ENCODE measurements around the gene RAB1B. TPM values are rescaled to one million over a fixed set of nuclear protein-coding genes. Genes with fewer than 3 reads are reported as not detected.
"Not testable (repeated sequence)": the region's sequence is repeated elsewhere in the genome, so short reads cannot be mapped to it uniquely, and the experiment has no call there.

RAB1B gene
- total RNA-seq, 1 donor from 2014 or later, result 77.8 TPM

DNA sequence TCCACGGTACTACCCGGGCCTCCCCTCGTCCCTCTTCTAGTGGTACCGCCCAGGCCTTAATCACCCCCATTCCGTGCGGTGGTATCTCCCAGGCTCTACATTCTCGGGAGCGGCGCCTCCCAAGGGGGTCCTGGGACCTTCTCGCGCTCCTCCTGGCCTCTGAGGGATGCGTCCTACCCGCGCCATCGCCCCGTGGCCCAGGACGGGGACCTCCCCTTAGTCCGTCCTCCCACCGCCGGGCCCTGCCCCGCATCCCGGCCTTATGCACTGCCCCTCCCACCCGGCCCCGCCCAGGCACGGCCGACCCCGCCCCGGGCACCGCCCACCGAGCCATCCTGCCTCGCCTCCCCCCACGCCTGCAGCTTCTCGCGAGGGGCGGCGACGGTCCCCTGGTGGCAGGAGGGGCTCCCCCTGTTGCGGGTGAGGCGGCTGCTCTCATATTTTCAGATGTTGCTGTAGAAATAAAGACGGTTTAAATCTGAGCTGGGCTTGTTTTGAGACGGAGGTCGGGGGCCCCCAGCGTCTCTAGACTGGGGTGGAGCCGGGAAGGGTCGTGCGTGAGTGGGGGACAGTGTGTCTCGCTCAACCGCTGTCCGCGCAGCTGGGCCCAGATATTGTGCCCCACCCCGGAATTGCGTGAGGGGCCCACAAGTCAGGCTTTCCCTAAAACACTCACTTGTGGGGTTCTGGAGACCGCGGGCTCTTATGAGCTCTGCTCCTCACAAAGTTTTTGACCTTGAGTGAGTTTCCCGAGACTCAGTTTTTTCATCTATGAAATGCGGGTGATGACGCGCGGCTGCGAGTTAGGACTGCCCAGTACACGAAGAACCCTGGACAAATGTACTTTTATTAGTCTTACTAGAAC, 828 bp upstream of the RAB1B start:
- peak; percentile 93 for DNase-seq

DNA sequence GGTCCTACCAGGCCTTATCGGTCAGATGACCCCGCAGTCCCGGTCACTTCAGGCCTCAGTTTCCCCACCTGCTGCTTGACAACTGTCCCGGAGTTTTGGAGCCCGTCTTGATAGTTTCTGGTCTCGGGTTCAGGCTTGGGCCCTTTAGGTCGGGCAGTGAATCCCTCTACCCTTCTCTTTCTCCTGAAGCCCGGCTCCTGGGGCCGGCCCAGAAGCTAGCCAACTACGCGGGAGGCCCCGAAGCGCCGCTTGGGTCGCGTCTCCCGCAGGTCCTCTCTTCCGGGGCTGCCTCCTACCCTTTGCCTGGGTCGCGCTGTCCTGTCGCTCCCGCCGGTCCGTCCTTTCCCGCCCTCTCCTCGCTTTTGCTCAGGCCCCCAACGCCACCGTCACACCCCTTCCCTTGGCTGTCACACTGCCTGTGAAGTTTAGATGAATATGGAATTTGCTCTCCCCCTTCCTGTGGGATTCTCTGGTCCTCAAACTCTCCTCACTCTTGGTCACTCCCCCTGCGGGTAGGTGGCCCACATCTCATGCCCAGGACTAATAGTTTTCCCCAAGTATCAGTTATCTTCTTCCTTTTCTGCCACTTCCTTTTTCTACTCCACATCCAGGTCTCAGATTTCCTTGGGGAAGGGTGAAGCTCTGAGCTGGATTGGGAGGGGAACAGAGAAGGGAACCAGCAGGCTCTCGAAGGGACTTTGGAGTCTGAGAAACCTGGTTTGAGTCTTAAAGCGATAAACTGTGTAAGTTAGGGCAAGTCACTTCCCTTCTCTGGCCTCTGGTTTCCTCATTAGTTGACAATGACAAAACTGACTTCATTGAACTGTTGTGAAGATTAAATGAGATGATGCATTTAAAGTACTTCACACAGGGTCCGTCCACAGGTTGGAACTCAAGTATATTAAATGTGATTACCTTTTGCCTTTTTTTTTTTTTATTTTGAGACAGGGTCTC, 790 bp downstream of the RAB1B start:
- DNase-seq, result peak; percentile 43

DNA sequence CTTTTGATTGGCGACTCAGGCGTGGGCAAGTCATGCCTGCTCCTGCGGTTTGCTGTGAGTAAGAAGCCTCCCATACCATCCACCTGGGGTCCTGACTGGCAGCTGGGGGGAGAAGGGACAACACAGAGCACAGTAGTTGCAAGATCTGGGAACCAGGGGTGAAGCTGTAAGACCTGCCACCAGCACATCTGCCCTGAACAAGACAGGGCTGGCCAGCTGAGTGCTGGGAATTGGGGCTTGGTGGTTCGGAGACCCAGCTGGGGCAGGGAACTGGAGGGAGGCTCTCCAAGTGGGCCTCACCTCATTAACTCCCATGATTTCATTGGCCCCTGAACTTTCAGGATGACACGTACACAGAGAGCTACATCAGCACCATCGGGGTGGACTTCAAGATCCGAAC, 3.4 kb downstream of the RAB1B start:
- DNase-seq, result no peak

DNA sequence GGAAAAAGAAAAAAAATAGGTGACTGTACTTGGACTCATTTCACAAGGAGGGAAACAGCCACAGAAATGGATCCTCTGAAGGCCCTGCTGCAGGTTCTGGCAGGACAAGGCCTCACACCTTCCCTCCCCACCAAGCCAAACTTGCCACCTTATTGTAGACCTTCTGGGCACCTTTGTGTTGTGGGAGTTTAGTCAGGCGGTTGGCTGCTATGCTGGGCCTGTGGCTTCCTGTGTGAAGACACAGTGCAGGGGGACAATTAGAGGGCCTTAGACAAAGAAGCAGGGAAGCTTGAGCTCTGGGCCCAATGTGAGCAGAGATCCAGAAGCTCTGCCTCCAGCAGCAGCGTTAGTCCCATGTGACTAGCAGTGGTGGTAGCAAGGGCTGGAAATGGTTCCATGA, 4.2 kb downstream of the RAB1B start:
- no peak for DNase-seq

DNA sequence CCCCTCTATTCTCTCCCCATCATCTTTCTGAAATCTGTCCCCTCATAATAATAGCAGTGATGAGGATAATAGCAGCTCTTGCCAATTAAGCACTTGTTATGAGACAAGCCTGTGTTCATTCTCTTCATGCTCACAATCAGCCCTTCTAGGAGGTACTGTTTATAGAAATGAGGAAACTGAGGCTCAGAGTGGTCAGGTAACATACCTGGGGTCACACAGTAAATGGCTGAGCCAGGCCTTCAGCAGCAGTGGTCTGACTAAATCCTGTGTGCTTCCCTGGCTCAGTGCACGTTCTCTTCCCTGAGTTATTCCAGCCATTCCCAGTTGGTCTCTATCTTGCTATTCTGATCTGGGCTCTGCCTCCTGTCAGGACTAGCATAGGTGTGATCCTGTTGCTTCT, 5.8 kb downstream of the RAB1B start:
- no peak for DNase-seq

DNA sequence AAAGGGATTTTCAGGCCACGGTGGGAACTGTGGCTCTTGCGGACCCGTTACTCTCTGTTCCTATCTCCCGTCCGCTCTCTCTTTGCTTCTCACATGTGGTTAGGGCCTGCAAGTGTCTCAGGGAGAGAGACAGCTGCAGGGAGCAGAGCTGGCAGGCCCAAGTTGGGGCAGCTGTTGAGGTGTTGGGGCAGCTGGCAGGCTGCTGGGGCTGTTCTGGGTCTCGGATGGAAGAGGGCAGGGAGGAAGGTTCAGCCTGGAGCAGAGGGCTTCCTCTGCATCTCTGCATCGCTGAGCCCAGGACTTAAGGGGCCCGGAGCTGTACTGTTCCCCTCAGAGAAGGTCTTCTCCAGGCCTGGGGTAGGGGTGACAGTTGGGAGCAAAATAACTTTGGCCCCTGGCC, 7.0 kb downstream of the RAB1B start:
- DNase-seq, result no peak

DNA sequence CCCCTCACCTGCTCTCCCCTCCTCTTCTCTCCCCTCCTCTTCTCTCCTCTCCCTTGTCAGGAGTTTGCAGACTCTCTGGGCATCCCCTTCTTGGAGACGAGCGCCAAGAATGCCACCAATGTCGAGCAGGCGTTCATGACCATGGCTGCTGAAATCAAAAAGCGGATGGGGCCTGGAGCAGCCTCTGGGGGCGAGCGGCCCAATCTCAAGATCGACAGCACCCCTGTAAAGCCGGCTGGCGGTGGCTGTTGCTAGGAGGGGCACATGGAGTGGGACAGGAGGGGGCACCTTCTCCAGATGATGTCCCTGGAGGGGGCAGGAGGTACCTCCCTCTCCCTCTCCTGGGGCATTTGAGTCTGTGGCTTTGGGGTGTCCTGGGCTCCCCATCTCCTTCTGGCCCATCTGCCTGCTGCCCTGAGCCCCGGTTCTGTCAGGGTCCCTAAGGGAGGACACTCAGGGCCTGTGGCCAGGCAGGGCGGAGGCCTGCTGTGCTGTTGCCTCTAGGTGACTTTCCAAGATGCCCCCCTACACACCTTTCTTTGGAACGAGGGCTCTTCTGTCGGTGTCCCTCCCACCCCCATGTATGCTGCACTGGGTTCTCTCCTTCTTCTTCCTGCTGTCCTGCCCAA, 7.7 kb downstream of the RAB1B start:
- no peak for DNase-seq

DNA sequence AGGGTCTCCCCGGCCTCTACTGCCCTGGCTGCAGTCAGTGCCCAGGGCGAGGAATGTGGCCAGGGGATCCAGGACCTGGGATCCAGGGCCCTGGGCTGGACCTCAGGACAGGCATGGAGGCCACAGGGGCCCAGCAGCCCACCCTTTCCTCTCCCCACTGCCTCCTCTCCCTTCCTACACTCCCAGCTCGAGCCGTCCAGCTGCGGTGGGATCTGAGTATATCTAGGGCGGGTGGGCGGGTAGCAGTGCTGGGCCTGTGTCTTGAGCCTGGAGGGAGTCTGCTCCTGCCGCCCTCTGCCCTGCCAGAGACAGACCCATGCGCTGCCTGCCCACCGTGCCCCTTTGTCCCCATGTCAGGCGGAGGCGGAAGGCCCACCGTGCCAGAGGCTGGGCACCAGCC, 8.2 kb downstream of the RAB1B start:
- DNase-seq, result not testable (repeated sequence)

DNA sequence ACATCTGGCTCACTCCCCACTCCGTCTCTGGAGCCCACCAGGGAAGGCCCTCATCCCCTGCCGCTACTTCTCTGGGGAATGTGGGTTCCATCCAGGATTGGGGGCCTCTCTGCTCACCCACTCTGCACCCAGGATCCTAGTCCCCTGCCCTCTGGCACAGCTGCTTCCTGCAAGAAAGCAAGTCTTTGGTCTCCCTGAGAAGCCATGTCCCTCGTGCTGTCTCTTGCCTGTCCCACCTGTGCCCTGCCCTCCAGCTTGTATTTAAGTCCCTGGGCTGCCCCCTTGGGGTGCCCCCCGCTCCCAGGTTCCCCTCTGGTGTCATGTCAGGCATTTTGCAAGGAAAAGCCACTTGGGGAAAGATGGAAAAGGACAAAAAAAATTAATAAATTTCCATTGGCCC, 8.6 kb downstream of the RAB1B start:
- not testable (repeated sequence) for DNase-seq

DNA sequence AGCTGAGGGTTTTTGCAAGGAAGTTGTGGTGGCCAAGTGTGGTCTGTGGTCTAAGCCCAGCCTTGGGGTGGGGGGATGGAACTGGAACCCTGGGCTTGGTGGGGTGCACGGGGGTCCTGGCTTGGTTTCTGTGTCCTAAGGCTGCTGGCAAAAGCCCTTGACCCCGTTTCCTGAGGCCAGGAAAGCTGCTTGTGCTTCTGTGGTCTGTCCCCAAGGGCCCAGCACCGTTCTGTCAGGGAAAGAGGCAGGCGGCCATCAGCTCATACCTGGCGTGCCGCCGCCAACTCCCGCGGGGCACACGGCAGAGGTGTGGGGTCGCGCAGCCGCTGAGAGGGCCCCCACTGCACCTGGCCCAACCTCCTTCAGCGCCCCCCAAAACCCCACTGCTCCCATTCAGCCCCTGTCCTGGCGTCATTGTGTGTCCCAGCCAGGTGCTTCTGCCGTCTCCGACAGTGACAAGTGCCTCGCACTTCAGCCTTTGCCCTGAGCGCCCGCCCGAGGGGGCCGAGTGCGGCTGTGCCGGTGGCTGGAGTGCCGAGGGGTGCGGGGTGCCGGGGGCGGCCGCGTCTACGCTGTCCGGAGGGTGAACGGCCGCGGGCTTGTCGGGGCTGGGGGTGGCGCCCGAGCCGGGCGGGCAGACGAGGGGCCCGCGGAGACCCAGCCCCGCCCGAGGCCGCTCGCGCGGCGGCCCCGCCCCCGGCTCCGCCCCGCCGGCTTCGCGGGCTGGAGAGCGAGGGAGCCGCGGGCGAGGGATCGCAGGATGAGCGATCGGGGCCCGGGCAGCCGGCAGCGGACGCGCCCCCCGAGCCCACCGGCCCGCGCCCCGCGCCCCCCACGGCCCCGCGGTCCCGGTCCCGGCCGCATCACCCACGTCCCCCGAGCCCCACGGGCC, 9.3 kb downstream of the RAB1B start, which contains the start of gene CNIH2:
Gene CNIH2, plus strand, starts transcription at position 705 of the 892 bp plus-strand sequence. CDS start 282 bp downstream, outside the sequence.
- DNase-seq, result peak; percentile 18

DNA sequence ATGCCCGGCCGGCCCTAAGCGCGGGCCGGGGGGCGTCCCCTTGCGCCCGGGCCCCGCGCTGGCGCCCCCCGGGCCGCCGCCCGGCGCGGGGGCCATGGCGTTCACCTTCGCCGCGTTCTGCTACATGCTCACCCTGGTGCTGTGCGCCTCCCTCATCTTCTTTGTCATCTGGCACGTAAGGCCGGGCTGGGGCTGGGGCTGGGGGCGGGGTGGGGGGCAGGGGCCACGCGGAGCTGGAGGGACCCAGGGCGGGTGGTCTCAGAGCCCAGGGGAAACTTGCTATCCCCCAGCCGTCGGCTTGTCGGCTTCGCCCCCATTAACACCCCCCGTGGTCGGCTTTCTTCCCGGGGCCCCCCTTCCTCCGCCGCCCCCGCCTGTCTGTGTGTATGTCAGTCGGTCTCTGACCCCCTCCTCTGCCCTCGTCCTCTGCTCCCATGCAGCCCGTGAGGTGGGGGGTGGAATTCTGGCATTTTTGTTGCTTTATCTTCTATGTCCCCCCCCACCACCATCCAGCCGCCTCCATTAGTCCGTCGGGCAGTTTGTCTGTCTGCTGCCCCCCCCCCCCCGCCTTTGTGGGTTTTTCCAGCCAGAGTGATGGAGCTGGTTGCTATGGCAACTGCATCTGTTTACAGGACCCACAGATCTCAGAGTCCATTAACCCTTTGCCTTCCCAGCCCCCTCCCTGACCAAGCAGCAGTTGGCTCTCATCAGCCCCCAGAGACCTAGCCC, 10.1 kb downstream of the RAB1B start:
- DNase-seq, result no peak

DNA sequence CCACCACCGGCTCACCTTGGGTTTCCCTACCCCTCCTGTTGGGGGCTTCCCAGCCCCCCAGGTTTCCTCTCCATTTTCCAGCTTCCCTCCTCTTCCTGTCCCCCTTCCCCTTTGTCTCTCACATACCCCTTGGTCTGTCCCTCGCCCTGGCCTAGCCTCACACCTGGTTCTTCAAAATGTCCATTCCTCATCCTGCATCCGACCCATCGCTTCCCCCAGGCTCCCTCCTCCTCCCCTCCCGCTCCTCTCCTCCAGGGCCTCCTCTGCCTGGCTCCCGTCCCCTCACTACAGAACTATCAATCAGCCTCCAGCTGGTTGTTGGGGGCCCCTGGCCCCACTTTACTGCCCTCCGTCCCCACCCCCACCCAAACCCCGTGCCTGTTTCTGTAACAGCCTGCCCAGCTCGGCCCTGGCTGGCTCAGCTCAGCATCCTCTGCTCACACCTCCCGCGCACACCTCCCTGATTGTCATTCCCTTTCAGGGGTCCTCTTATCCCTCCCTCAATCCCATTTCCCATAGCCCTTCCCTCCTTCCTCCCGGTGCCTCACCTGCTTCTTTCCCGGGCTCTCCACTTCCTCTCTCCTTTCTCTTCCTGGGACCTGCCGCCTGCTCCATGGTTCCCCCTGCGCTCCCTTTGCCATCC, 10.8 kb downstream of the RAB1B start:
- DNase-seq, result no peak

DNA sequence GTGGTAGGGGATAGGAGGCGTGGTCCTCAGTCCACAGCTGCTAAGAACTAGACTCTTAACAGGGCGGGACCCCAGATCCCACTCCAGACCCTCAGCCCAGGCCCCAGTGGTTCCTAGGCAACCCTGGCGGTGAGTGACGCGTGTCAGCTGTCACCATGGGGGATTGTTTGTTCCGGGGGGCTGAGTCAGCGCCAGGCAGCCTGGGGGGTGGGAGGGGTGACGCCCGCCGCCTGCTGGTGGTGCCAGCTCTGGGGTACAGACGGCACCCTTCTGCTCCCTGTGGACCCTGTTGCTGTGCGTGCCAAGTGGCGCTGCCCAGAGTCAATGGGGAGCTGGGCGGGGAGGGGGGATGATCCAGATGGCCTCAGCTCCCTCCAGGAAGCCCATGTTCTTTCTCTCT, 12.0 kb downstream of the RAB1B start:
- no peak for DNase-seq

DNA sequence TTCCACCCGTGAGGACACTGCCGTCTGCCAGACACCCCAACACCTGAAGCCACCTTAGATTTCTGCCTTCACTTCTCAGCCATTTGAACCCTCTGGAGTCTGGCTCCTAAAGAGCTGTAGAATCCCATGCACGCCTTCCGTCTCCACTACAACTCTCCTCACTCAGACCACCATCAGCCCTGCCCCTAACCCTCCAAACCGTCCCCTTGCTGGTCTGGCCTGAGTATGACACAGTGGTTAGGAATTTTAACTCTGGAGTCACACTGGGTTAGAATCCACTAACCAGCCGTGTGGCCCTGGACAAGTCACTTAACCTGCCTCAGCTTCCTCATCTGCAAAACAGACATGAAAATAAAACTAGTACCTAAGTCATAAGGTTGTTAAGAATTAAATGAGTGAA, 12.6 kb downstream of the RAB1B start:
- DNase-seq, result no peak

DNA sequence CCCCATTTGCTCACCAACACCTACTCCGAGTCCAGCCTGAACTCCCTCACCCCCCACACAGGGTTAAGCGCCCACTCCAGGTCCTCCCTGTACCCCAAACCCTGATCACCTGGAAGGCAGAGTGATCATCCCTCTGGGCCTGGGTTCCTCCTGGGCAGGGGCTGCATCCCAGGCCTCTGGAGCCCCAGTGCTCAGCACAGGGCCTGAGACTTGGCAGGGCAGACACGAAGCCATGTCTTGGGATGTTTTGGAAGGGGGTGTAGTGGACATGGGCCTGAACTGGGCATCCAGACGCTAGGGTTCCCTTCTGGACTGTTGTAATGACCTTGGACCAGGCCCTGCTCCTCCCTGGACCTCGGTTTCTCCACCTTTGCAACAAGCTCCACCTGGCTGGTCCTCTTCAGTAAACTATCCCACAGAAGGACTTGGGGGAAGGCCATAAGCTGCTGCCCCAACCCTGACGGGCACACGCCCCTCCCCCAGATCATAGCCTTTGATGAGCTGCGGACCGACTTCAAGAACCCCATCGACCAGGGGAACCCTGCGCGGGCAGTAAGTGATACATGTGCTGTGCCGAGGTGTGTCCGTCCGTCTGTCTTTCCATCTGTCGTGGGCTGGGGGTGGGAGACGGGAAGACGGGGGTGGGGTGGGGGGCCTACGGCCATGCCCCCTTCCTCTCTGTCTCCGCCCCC, 13.5 kb downstream of the RAB1B start:
- no peak for DNase-seq

DNA sequence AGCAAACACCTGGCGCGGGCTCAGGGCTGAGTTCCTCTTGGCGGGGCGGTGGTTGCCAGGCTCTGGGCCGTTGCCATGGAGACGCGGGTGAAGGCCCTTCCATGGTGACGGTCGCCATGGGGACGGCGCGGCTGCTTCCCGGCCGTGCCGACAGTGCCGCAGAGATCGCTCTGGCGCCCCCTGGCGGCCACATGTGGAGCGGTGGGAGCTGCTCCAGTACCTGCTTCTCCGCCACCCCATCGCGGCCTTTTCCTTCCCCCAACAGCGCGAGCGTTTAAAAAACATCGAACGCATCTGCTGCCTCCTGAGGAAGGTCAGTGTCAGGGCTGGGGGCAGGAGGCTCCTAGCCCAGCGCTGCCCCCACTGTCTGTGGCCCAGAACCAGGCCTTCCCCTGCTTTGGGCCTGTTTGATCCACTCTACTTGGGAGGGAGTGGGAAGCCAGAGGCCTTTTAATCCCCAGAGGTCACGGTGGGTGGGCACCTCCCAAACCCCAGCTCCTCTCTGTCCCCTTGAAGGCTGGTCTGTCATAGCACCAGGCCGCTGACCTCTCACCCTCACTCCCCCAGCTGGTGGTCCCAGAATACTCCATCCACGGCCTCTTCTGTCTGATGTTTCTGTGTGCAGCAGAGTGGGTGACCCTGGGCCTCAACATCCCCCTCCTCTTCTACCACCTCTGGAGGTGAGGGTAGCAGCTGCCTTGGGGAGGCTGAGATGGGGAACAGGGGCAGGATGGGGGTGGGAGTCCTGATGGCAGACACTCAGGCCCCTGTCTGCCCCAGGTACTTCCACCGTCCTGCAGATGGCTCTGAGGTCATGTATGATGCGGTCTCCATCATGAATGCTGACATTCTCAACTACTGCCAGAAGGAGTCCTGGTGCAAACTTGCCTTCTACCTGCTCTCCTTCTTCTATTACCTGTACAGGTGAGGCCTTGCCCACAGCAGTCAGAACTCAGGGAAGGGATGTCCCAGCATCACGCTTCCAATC, 14.3 kb downstream of the RAB1B start:
- DNase-seq, result peak; percentile 98

DNA sequence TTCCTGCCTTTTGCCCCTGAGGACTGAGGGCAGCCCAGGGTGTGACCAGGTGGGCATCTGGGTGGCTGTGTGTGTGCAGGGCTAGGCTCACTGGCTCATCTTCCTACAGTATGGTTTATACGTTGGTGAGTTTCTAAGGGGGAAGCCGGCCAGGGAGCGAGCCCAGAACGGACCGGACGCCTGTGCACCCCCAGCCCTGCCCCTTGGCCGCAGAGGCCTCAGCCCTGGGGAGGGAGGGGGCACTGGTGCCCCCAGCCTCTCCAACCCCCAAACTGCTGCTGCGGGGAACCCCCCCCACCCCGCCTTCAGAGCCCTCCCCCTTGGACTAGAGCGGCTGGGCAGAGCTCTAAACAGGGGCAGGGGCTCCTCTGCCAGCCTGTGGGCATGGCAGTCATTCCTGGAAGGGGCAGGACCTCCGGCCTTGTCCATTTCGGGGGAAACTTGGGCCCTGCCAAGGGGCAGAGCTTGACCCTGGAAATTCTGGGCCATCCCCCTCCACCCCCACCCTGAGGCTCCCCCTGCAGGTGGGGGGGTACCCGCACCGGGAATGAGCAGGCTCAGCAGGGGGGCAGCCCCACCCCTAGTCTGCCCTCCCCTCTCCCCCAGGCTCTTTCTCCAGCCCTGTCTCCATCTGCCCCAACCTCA, 15.1 kb downstream of the RAB1B start:
- no peak for DNase-seq

DNA sequence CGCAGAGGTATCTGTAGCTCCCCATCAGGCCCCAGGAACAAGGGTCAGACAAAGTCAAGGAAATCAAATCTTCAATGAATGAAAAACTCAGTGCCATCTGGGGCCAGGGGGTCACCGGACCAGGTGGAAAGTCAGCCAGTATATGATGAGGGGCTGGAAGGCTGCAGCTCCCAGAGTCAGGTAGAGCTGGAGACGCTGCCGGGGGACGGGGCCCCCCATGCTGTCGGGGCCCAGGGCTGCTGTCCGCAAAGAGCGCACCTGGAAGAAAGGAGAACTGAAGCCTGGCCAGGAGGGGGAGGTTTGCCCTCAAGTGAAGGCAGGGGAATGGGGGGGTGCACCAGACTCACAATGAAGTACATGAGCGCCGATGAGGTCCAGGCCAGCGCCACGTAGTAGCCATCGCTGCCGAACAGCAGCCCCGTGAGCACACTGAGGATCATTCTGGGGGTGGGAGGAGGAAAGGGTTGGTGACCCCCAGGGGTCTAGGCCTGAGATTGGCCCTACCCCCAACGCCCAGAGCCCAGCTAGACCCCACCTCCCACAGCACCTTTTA, 16.2 kb downstream of the RAB1B start:
- DNase-seq, result no peak
